GM21526 (cell line): Measurements from ENCODE around the gene APOA4.
A peak's percentile ranks its signal among the peaks of the same experiment; 100 is the strongest.
"Not testable (repeated sequence)": the region's sequence is repeated elsewhere in the genome, so short reads cannot be mapped to it uniquely, and the experiment has no call there.

ENCODE experiments used
- ATAC-seq: cut with Tn5 transposase; IDR thresholded peaks from one replicate; pipeline ENCODE4 v1.9.1; 2021; ENCODE audit warnings: moderate library complexity; ENCODE audit not compliant: unreplicated experiment, low FRiP score

APOA4 gene

GRCh38 chr11:116807601-116808261 lies 15.4 kb downstream of the APOA4 start:
- ATAC-seq: no peak

DNA sequence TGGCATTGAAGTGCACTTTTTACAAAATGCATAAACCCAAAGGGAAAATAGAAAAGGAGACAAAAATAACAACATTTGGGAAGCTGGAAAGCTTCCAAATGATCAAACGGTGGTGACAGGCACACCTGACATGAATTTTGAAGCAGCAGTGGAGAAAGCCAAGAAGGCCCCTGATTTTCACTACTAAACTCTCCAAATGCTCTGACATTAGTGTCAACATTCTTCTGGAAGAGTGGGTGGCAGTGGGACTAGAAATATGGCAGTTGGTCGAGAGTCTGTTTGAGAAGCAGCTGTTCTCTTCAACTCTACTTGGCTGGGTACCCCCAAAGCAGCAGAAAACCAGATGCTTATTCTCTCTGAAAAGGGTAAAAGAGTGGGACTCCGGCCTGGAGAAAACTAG lies 19.1 kb downstream of the APOA4 start:
- ATAC-seq: no peak

GRCh38 chr11:116801662-116802061 lies 21.4 kb downstream of the APOA4 start:
- not testable (repeated sequence) for ATAC-seq

DNA sequence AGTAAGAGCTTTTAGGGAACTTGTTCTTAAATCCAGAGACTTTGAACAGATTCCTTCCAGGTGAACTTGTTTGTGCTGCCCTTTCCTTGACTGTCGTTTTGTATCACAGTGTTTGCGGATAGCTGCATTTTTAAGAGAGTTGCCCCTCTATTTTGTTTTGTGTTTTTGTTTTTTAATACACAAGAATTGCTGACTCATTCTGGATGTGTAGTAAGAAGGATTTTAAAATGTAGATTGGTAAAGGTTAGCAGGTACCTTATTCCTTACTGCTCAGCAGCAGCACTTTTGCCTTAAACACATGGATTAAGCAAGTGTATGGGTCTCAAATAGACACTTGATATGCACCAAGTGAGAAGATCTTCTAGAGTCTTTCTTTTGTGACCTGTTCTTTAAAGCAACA lies 22.5 kb downstream of the APOA4 start:
- ATAC-seq: no peak

DNA sequence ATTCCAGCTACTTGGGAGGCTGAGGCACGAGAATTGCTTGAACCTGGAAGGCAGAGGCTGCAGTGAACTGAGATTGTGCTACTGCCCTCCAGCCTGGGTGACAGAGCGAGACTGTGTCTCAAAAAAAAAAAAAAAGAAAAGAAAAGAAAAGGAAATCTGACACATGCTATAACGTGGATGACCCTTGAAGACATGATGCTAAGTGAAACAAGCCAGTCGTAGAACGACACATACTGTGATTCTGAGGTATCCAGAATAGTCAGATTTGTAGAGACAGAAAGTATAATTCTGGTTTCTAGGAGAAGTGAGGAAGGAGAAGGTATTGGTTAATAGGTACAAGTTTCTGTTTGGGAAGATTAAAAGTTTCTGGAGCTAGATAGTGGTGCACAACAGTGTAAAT lies 24.7 kb downstream of the APOA4 start:
- no peak for ATAC-seq

DNA sequence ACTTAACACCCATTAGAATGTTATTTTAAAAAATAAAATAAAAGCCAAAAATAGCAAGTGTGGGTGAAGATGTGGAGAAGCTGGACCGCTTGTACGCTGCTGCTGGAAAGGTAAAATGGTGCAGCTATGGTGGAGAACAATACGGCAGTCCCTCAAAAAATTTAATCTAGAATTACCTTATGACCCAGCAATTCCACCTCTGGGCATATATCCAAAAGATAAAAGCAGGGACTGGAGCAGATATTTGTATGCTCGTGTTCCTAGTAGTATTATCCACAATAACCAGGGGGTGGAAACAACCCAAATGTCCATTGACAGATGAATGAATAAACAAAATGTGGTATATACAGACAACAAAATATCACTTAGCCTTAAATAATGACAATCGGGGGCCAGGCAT lies 25.3 kb downstream of the APOA4 start:
- ATAC-seq: no peak

DNA sequence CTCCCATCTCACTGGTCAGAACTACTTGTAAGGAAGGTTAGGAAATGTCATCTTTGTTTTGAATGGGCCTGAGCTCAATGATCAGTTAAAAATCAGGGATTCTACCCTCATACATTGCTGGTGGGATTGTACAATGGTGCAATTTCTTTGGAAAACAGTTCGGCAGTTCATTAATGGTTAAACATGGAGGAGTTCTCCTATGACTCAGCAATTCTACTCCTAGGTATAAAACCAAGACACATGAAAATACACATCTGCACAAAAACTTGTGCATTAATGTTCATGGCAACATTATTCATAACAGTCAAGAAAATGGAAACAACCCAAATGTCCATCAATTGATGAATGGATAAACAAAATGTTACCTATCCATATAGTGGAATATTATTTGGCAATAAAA lies 26.6 kb downstream of the APOA4 start:
- ATAC-seq: no peak

- ATAC-seq: no peak
These were observed 28.3 kb downstream of the APOA4 start for GRCh38 chr11:116794851-116795250.

DNA sequence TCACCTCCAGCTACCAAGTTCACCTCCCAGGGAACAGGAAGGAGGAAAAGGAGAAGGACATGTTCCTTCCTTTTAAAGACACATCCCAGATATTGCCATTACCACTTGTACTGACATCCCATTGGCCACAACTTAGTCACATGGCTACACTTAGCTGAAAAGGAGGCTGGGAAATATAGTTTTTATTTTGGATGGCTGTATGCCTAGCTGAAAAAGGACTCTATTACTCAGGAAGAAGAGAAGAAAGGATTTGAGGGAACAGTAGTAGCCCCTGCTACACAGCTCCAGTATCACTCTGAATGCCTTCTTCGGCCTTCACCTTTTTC lies 29.4 kb downstream of the APOA4 start:
- ATAC-seq: no peak

- no peak for ATAC-seq
These were observed 30.0 kb downstream of the APOA4 start for GRCh38 chr11:116792869-116793771.

- ATAC-seq: no peak
These were observed 30.8 kb downstream of the APOA4 start for GRCh38 chr11:116792144-116792868.

- ATAC-seq: no peak
These were observed 31.3 kb downstream of the APOA4 start, which contains the start of gene APOA5 for GRCh38 chr11:116791813-116792143. APOA5 (minus strand) TSS chr11:116791879; CDS start chr11:116791860, 19 bp downstream.

DNA sequence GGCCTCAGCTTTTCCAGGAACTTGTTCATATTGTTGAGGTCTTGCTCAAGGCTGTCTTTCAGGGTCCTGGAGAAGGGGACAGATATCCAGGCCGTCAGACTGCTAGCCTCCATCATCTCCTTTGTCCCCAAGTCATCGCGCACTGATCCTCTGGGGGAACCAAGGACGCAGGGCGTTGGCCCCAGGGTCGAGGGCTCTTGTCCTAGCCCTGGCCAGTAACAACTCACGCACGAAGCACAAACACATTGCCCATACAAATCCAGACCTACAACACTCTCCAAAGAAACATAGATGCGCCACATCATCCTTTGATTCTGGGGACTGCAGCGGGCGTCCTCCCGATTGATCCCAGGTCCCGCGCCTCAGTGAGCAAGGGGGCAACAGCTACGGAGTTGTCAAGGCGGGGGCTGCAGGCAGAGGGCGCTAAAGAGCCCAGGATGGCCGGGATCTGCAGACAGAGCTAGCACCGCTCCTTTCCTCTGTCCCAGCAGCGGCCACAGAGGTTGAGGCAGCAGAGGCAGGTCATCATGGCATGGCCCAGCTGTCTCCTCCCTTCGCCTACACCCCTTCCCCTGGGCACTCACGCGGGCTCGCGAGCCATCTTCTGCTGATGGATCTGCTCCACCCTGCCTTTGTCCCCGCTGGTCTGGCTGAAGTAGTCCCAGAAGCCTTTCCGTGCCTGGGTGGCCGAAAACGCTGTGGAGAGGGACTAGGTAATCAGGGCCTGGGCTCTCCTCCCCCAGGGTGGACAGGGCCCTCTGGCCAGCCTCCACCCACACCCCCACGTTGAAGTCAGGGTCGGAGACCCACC lies 31.9 kb downstream of the APOA4 start:
- ATAC-seq: no peak

DNA sequence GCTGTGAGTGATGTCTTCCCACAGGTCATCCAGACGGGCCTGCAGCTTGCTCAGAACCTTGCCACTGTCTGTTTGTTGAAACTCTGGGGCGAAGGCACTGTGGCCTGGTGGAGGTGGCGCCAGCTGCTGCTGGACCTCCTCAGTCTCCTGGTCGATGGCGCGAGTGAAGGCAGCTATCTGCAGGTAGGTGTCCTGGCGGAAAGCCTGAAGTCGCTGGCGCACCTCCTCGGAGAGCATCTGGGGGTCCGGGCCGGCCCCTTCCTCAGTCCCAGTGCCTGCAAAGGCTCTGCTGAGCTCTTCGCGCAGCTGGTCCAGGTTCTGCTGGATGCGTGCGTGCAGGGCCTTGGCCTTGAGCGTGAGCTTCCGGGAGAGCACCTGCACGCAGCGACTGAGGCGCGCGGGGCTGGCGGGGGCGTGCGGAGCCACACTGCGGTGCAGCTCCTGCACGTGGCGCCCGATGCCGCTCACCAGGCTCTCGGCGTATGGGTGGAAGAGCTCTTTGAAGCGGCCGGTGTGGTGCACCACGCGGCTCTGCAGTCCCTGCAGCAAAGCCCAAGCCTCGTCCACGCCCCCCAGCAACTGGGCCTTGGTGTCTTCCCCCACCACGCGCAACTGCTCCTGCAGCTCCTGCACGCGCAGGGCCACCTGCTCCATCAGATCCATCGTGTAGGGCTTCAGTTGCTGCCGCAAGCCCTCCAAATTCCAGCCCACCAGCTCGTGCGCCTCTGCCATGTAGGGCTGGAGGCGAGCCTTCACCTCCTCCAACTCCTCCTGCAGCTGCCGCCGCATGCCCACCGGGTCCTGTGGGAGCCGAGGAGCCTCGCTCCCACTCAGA lies 32.7 kb downstream of the APOA4 start:
- ATAC-seq: no peak

DNA sequence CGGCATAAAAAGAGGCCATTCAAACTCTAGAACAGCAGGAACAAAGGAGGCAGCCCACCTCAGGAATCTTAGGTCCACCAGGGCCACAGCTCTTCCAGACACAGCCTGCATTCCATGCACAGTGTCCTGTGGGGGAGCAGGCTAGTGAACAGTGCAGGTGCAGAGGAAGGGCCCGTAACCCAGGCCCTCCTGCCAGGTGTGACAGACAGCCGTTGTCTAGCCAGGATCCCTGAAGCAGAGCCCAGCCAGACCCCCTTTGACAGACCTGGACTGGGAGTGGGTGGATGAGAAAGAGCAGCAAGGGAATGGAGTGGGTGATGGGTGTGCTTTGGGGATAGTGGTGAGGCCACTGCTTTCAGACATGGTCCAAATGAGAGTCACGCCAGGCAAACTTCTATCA lies 34.1 kb downstream of the APOA4 start:
- no peak for ATAC-seq

GRCh38 chr11:116788534-116788933 lies 34.6 kb downstream of the APOA4 start:
- ATAC-seq: no peak

GRCh38 chr11:116787786-116788486 lies 35.2 kb downstream of the APOA4 start, which contains the start of gene ZPR1:
ZPR1 (minus strand) TSS chr11:116788023; CDS start chr11:116787990, 33 bp downstream.
- peak; percentile 81 for ATAC-seq

GRCh38 chr11:116787436-116787785 lies 35.7 kb downstream of the APOA4 start:
- ATAC-seq: peak; percentile 18

DNA sequence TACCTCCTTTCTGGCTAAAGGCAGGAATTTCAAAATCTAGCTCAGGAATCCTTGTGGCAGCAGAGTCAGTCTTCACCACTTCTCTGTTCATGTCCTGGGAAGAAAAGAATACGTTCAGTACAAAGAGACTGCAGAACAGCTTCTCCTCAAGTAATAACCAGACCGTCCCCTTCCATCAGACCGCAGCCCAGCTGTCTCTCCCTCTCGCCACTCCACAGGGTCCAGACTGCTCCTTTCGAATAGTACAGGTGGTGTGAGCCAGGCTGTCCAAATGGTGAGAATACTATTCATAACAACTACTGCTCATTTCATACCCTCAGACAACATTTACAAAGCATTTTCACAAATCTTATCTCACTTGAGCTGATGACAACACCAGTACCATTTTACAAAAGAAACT lies 36.1 kb downstream of the APOA4 start:
- no peak for ATAC-seq
